UCSD-AML1 (cell line): ENCODE data around the gene SAP30BP.

Source experiments
- DNase-seq: peaks from one replicate; lab custom pipeline; 2025; ENCODE audit not compliant: unreplicated experiment; lab: John Stamatoyannopoulos, UW

Gene SAP30BP

DNA sequence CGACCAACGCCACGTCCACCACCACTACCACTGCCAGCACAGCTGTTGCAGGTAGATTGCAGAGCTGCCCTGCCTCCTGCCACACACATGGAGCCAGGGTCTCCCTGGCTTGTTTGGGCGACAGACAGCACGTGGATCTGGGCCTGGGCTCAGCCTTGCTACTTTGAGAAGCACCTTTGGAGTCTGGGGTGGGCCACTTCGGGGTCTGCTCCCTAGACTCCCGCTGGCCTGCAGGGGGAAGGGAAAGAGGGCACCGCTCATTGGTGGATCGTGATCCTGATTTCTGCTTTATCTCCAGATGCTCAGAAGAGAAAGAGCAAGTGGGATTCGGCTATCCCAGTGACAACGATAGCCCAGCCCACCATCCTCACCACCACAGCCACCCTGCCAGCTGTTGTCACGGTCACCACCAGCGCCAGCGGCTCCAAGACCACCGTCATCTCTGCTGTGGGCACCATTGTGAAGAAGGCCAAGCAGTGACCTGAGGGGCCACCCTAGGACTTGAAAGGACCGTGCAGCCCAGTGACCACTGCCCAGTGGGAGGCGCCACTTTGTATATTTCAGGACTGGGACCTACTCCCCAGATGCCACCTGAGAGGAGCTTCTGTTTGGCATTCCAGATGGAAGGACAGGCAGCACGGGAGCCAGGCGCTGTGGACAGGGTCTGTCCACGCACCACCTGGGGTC lies 39.0 kb downstream of the SAP30BP start:
- no peak for DNase-seq

DNA sequence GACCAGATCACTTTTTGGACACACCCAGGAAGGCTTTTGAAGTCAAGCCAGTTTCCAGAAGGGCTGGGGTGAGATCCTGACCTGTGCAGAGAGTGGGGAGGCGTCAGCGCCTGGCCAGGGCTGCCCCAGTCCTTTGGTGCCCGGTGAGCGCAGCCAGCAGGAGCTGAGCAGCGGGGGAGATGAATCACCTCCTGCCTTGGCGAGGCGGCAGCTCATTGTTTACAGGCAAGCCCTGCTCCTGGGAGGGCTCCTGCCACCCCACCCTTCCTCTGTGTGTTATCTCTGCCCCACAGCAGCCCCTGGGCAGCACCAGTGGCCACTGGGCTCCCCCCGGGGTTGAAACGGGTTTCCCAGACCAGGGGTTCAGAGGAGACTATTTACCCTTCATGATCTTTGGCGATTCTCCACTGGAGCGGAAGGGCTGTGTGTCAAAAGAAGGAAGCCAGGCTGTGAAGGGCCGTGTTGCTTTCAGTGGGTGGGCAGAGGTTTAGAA lies 40.0 kb downstream of the SAP30BP start:
- DNase-seq, result no peak

GRCh38 chr17:75712446-75712845 lies 45.3 kb downstream of the SAP30BP start:
- no peak for DNase-seq

DNA sequence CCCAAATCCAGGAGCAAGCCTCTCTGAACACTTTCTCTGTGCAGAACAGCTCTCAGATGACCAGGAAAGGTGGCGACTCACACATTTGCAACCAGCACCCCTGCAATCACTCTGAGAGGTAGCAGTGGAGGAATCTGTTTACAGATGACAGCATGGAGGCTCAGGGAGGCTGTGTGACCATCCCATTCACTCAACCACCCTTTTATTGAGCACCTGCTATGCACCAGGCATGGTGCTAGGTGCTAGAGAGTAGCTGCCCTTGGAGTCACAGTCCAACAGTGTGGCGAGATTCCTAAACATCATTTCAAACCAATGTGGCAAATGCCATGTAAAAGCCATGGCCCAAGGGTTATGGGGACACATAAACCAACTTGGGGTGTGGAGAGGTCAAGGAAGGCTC lies 52.6 kb downstream of the SAP30BP start:
- no peak for DNase-seq

DNA sequence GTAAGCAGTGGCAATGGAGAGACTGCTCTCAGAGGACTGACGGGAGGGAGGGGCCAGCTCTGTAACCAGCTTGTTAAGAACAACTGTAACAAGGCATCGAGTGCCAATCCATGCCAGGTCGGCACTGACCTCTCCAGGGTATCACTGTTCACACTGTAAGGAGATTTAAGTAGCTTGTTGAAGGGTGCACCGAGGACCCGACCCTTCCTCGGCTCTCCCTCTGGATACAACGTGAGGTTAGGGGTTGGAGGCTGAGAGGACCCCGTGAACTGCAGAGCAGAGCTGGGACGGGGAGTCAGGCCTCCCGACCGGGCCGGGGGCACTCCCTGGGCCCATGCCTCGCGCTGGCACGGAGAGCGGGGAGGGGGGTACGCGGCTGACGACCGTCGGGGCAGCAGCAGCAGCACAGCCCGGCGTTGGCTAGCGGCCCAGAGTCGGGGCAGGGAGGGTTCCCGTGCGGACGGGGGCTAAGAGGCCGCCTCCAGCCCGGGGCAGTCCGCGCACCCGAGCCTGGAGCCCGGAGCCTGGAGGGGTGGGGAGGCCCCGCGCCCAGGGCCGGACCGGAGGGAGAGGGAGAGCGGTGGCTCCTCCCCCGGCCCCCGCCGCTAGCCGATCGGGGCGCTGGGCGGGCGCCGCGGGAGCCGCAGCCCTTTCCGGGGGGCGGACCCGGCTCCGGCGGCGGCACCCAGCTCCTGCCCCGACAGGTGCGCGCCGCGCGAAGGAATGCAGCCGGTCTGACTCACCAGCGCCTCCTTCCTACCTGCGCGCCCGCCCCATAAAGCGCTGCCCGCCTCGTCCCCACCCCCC lies 53.7 kb downstream of the SAP30BP start, which contains the start of gene ITGB4:
Gene ITGB4 (plus strand): TSS at position 804 of the 807 bp plus-strand sequence. CDS start 3,245 bp downstream, outside the sequence.
- no peak for DNase-seq

GRCh38 chr17:75721463-75722011 lies 54.4 kb downstream of the SAP30BP start:
- DNase-seq, result no peak

DNA sequence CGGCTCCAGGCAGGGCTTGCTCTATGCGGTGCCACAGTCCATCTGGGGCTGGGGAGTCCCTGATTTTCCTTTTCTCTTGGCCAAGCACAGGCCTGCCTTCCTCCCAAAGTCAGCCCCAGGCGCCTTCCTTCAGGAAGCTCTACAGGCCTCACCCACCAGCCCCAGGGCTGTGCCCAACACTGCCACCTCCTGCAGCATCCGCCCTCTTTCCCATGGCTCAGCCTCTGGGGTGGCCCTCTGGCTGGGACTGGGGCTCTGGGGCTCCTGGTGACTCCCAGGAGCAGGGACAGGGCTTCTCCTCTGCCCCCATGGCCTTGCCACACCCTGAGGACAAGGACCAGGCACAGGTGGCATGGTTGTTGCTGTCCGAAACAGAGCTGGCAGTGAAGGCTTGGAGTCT lies 54.9 kb downstream of the SAP30BP start:
- DNase-seq, result no peak

GRCh38 chr17:75722542-75723095 lies 55.5 kb downstream of the SAP30BP start:
- DNase-seq, result no peak

DNA sequence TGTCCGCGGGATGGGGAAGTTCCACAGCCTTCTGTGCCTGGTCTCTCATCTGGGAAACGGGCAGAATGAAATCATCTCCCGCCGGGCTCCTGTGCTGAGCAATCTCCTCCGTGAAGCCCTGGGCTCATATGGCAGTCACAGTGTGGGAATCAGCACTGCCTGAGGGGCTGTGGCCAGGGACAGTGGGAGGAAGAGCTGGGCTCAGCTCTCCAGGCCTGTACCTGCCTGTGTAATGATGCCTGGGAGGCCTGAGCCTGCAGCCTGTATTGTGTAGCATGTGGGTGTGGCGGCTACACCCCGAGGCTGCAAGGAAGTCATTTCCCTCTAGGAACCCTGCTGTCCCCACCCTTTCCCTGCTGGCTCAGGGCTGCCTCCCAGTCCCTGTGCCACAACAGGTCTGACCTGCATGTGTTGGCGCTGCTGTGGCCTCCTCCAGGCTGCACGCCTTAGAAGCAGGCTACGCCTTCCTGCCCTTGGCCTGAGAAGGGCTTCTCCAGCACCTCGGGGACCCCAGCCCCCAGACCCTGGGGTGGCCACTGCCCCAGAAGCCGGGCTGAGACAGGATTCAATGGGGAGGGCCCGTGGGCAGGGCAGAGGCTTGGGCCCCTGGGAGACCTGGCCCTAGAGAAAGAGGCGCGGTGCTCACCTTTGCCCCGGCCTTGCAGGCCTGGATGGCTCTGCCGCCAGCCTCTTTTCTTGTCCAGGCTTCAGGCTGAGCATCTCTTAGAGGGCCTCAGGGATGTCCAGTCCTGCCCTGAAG lies 56.2 kb downstream of the SAP30BP start:
- DNase-seq, result no peak

GRCh38 chr17:75724016-75725003 lies 57.2 kb downstream of the SAP30BP start:
- DNase-seq, result no peak

DNA sequence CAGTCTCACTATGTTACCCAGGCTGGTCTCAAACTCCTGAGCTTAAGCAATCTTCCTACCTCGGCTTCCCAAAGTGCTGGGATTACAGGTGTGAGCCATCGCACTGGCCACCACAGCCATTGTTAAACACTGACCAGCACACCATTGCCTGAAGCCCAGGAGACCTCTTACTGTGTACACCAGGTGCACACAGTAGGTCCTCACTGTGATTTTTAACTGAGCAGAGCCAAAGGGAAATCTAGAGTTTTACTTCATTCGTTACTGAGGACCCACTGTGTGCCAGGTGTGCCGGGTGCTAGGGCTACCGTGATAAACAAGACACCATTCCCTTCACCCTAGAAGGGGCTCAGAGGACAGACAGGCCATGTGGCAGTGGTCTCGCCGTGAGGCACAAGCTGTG lies 58.4 kb downstream of the SAP30BP start:
- DNase-seq, result no peak

- DNase-seq, result no peak
These were observed 60.3 kb downstream of the SAP30BP start for GRCh38 chr17:75727391-75727790.

- no peak for DNase-seq
These were observed 62.2 kb downstream of the SAP30BP start for GRCh38 chr17:75729351-75729750.

- DNase-seq, result no peak
These were observed 62.9 kb downstream of the SAP30BP start for GRCh38 chr17:75730065-75730464.

GRCh38 chr17:75731086-75731715 lies 64.1 kb downstream of the SAP30BP start:
- no peak for DNase-seq

GRCh38 chr17:75731716-75732498 lies 64.8 kb downstream of the SAP30BP start:
- no peak for DNase-seq

GRCh38 chr17:75733471-75733870 lies 66.3 kb downstream of the SAP30BP start:
- no peak for DNase-seq

GRCh38 chr17:75734674-75735294 lies 67.6 kb downstream of the SAP30BP start:
- no peak for DNase-seq
